Measurements from ENCODE around the gene WDR55. TPM values are rescaled to one million over a fixed set of nuclear protein-coding genes. Genes with fewer than 3 reads are reported as not detected.

Gene WDR55
- total and polyA plus RNA-seq, 2 of the 4 experiments (the other 2 are of a cell fraction): 19.0 to 20.4 TPM

DNA sequence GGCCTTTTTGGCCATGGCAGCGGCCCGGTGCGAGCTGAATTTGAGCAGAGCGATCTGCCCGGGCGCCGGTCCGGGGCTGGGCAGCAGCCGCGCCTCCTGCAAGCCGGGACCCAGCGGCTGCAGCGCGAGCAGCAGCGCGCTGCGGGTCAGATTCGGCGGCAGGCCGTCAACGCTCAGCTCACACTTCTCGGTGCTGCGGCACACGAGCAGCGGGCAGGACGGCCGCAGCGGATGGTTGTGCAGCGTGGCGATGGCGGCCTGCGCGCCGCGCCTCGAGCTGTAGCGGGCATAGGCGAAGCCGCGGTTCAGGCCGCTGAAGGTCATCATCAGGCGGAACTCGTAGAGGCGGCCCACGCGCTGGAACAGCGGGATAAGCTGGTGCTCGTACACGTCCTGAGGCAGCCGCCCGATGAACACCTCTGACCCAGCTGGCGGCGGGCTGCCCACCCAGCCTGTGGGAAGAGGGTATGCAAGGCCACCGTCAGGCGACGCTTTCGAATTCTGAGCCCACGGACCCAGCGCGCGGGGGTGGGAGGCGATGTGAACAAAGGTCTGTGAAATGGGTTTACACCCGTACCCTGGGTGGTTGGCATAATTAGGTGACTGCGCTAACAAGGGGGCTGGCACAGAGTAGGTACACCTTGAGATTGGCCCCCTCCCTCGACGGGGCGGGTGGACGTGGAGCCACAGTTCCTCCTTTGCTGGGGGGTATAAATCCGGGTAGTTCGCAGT is 7.9 kb downstream of the WDR55 start:
- Histone ChIP-seq H3K27ac (ENCODE audit: insufficient read depth, low read length) (no peak overlapping the region), H2BK5ac (ENCODE audit: low read depth, low read length, poor library complexity, severe bottlenecking) (no peak overlapping the region), H3K56ac (ENCODE audit: extremely low read depth, insufficient read depth, low read length) (no peak overlapping the region), H2AK9ac (replicated peaks; ENCODE audit: low read depth, low read length, poor library complexity) (no peak overlapping the region), H3K9me1 (ENCODE audit: insufficient read depth, low read length) (peaks cover 13% of the 10 kb centered on the region; the same call in 1 of the 2 replicates), H2BK20ac (ENCODE audit: low read depth, low read length) (no peak overlapping the region), H4K20me1 (ENCODE audit: insufficient read depth, low read length) (peaks cover 9% of the 10 kb centered on the region), H2BK120ac (ENCODE audit: low read depth, low read length) (no peak overlapping the region), H3K18ac (ENCODE audit: low read depth, low read length) (no peak overlapping the region), H2BK15ac (ENCODE audit: low read depth, low read length) (no peak overlapping the region), H3K36me3 (ENCODE audit: control insufficient read depth, insufficient read depth, low read length) (peaks cover 68% of the 10 kb centered on the region), H2AFZ (replicated peaks; ENCODE audit: low read length, poor library complexity) (no peak overlapping the region), H4K5ac (ENCODE audit: low read depth, low read length) (no peak overlapping the region), H3K79me1 (ENCODE audit: low read depth in 1 of 2, low read length in 2 of 2) (peaks cover 5 to 30% of the 10 kb centered on the region in 2 experiments; a peak in 3 of 4 replicates), H3K27me3 (ENCODE audit: control insufficient read depth, insufficient read depth, low read length) (no peaks in the 10 kb centered on the region), H3K4me3 (ENCODE audit: insufficient read depth, low read depth, low read length) (no peak overlapping the region), H3K4me2 (ENCODE audit: low read depth, low read length) (no peak overlapping the region), H3K14ac (replicated peaks; ENCODE audit: low read depth, low read length) (no peak overlapping the region), H4K8ac (ENCODE audit: low read depth in 2 of 2, low read length in 2 of 2) (no peak overlapping the region), H3K9ac (ENCODE audit: low read depth, low read length) (no peak overlapping the region), H2AK5ac (ENCODE audit: low read depth, low read length) (no peak overlapping the region), H3K4me1 (ENCODE audit: control insufficient read depth, insufficient read depth, low read length) (no peaks in the 10 kb centered on the region; the same call in 1 of the 2 replicates), H4K91ac (ENCODE audit: insufficient read depth, low read depth, low read length) (no peak overlapping the region), H3K9me3 (ENCODE audit: control insufficient read depth, insufficient read depth, low read length) (no peaks in the 10 kb centered on the region), H3K23ac (ENCODE audit: low read depth, low read length) (no peak overlapping the region), H3K4ac (ENCODE audit: low read depth, low read length) (no peak overlapping the region)
- BruUV-seq (replicated peaks): no TSS peak
- dilution Hi-C loops (cut with HindIII; ENCODE audit: low sequenced_read_pairs, unreplicated experiment): no loop called here
- 36% methylated on average over 48 of the region's 70 CpGs; no CpG with 5 or more reads in 1 of the 2 experiments for WGBS, 2 experiments (ENCODE audit: extremely low coverage in 2 of 2, insufficient read length in 1 of 2)
- ChIA-PET CTCF (no interaction called here), POLR2A (ENCODE audit: unreplicated experiment) (no interaction called here)
- ATAC-seq (ENCODE audit: low read depth) (0 out of 2 replicates have a peak, but pooled peaks have one; percentile 5), DNase-seq (no peak)
- intact Hi-C loops (cut with micrococcal nuclease): no loop called here
- in situ Hi-C loops (cut with MboI; ENCODE audit: low sequenced_read_pairs): no loop called here
- no peak for TF ChIP-seq RCOR1 (IDR thresholded peaks at IDR 0.05; ENCODE audit: insufficient replicate concordance, low read length)
- TF ChIP-seq RFX5 (IDR thresholded peaks at IDR 0.05; ENCODE audit: low read depth, low read length): no peak
- no peak for TF ChIP-seq SMC3 (IDR thresholded peaks at IDR 0.05; ENCODE audit: low read depth, low read length)
- TF ChIP-seq, protein P1, sequence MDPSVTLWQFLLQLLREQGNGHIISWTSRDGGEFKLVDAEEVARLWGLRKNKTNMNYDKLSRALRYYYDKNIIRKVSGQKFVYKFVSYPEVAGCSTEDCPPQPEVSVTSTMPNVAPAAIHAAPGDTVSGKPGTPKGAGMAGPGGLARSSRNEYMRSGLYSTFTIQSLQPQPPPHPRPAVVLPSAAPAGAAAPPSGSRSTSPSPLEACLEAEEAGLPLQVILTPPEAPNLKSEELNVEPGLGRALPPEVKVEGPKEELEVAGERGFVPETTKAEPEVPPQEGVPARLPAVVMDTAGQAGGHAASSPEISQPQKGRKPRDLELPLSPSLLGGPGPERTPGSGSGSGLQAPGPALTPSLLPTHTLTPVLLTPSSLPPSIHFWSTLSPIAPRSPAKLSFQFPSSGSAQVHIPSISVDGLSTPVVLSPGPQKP (IDR thresholded peaks at IDR 0.05; ENCODE audit: borderline replicate concordance, low read depth, low read length): no peak
- no peak for TF ChIP-seq NFE2L2 (IDR thresholded peaks at IDR 0.05; ENCODE audit: low read depth, low read length)
- TF ChIP-seq FOS (IDR thresholded peaks at IDR 0.05; ENCODE audit: low read depth, low read length): no peak
